Mesodermal cell (in vitro differentiated cells): Measurements from ENCODE around the gene FNDC3A.
"Not testable (repeated sequence)": the region's sequence is repeated elsewhere in the genome, so short reads cannot be mapped to it uniquely, and the experiment has no call there.

Experiments
- H3K27ac ChIP-seq: 2 replicates; pipeline ENCODE4 v1.7.0; 2013; ENCODE audit warnings: mild to moderate bottlenecking, low read depth, low read length, moderate library complexity; ENCODE audit not compliant: severe bottlenecking
- H3K36me3 ChIP-seq: 2 replicates; pipeline ENCODE4 v1.7.1; 2013; ENCODE audit warnings: mild to moderate bottlenecking, low read length, moderate library complexity; ENCODE audit not compliant: control insufficient read depth, insufficient read depth
- H3K4me1 ChIP-seq: one replicate; pipeline ENCODE4 v1.7.1; 2013; ENCODE audit warnings: mild to moderate bottlenecking, low read length; ENCODE audit not compliant: insufficient read depth, control insufficient read depth, poor library complexity, severe bottlenecking
- H3K4me3 ChIP-seq: 2 replicates; pipeline ENCODE4 v1.7.0; 2013; ENCODE audit warnings: low read length, control low read depth, mild to moderate bottlenecking; ENCODE audit not compliant: insufficient read depth, poor library complexity, severe bottlenecking; ENCODE audit errors: extremely low read depth
- H3K9me3 ChIP-seq: 2 replicates; pipeline ENCODE4 v1.7.1; 2013; ENCODE audit warnings: mild to moderate bottlenecking, low read length, moderate library complexity; ENCODE audit not compliant: control insufficient read depth
- WGBS, 2 experiments: methylation state at CpG; one replicate each; pipeline ENCODE4 v1.1.5; 2013; ENCODE audit warnings: missing lambda C conversion rate in 2 of 2; ENCODE audit not compliant: insufficient coverage in 2 of 2; 5-methylcytosine and 5-hydroxymethylcytosine counted together

Gene FNDC3A

GRCh38 chr13:49113526-49114286 is 138.0 kb downstream of the FNDC3A start:
- Histone ChIP-seq H3K4me1 (peaks cover 12% of the 10 kb centered on the region), H3K9me3 (no peaks in the 10 kb centered on the region), H3K4me3 (peak overlapping the region; percentile 14), H3K36me3 (peaks cover 38% of the 10 kb centered on the region), H3K27ac (peak overlapping the region; percentile 55)
- 0% methylated on average over 1 of the region's 1 CpG; no CpG with 5 or more reads in 1 of the 2 experiments for WGBS, 2 experiments

- H3K4me3 ChIP-seq, result no peak overlapping the region
- 93 to 100% methylated on average over 1 of the region's 2 CpGs for WGBS, 2 experiments
- H3K36me3 ChIP-seq, result peaks cover 51% of the 10 kb centered on the region
- no peaks in the 10 kb centered on the region for H3K9me3 ChIP-seq
- H3K27ac ChIP-seq, result no peak overlapping the region
- peaks cover 12% of the 10 kb centered on the region for H3K4me1 ChIP-seq
Measured at GRCh38 chr13:49116873-49117272, 141.2 kb downstream of the FNDC3A start.

GRCh38 chr13:49118455-49118854 is 142.7 kb downstream of the FNDC3A start:
- not testable (repeated sequence) for H3K4me1 ChIP-seq, H3K9me3 ChIP-seq, H3K4me3 ChIP-seq, H3K27ac ChIP-seq
- H3K36me3 ChIP-seq, result peaks cover 51% of the 10 kb centered on the region
- WGBS, 2 experiments, result 87 to 91% methylated on average over 4 to 6 of the region's 6 CpGs

- Histone ChIP-seq H3K4me3 (no peak overlapping the region), H3K4me1 (no peaks in the 10 kb centered on the region), H3K36me3 (peaks cover 10% of the 10 kb centered on the region), H3K9me3 (no peaks in the 10 kb centered on the region), H3K27ac (no peak overlapping the region)
- 93 to 96% methylated on average over 3 to 4 of the region's 5 CpGs for WGBS, 2 experiments
Measured at GRCh38 chr13:49124693-49125304, 149.1 kb downstream of the FNDC3A start.

- H3K27ac ChIP-seq, result no peak overlapping the region
- H3K9me3 ChIP-seq, result no peaks in the 10 kb centered on the region
- H3K4me1 ChIP-seq, result no peaks in the 10 kb centered on the region
- no peak overlapping the region for H3K4me3 ChIP-seq
- peaks cover 14% of the 10 kb centered on the region for H3K36me3 ChIP-seq
- WGBS, 2 experiments, result no CpG with 5 or more reads among the region's 2 CpGs
Measured at GRCh38 chr13:49125964-49126524, 150.3 kb downstream of the FNDC3A start.

- 80 to 100% methylated on average over 1 of the region's 1 CpG for WGBS, 2 experiments
- no peak overlapping the region for H3K4me3 ChIP-seq
- H3K27ac ChIP-seq, result no peak overlapping the region
- H3K4me1 ChIP-seq, result no peaks in the 10 kb centered on the region
- H3K9me3 ChIP-seq, result no peaks in the 10 kb centered on the region
- peaks cover 53% of the 10 kb centered on the region for H3K36me3 ChIP-seq
Measured at GRCh38 chr13:49132479-49133002, 156.8 kb downstream of the FNDC3A start.

GRCh38 chr13:49134305-49134704 is 158.6 kb downstream of the FNDC3A start:
- no peak overlapping the region for H3K4me3 ChIP-seq
- H3K36me3 ChIP-seq, result peaks cover 60% of the 10 kb centered on the region
- WGBS, 2 experiments, result no CpG with 5 or more reads among the region's 3 CpGs
- H3K4me1 ChIP-seq, result no peaks in the 10 kb centered on the region
- no peaks in the 10 kb centered on the region for H3K9me3 ChIP-seq
- no peak overlapping the region for H3K27ac ChIP-seq

- not testable (repeated sequence) for H3K27ac ChIP-seq, H3K9me3 ChIP-seq, H3K4me3 ChIP-seq, H3K4me1 ChIP-seq
- WGBS, 2 experiments, result 94 to 100% methylated on average over 5 of the region's 7 CpGs
- peaks cover 60% of the 10 kb centered on the region for H3K36me3 ChIP-seq
Measured at GRCh38 chr13:49137138-49137643, 161.5 kb downstream of the FNDC3A start.

- no peak overlapping the region for H3K27ac ChIP-seq
- peaks cover 60% of the 10 kb centered on the region for H3K36me3 ChIP-seq
Measured at GRCh38 chr13:49140910-49141611, 165.3 kb downstream of the FNDC3A start.

GRCh38 chr13:49146950-49147355 is 171.2 kb downstream of the FNDC3A start:
- peaks cover 12% of the 10 kb centered on the region for H3K9me3 ChIP-seq
- 80% methylated on average over 1 of the region's 2 CpGs; no CpG with 5 or more reads in 1 of the 2 experiments for WGBS, 2 experiments
- H3K4me3 ChIP-seq, result no peak overlapping the region
- no peaks in the 10 kb centered on the region for H3K4me1 ChIP-seq
- no peak overlapping the region for H3K27ac ChIP-seq
- peaks cover 75% of the 10 kb centered on the region for H3K36me3 ChIP-seq

More at GRCh38 chr13:49140910-49141611, 165.3 kb downstream of the FNDC3A start:
- Histone ChIP-seq H3K9me3 (no peaks in the 10 kb centered on the region), H3K4me1 (no peaks in the 10 kb centered on the region), H3K4me3 (no peak overlapping the region)
